Measurements from ENCODE around the gene VWF.

GRCh38 chr12:6112004-6112403 lies 12.5 kb downstream of the VWF start:
- TF ChIP-seq, protein P1, sequence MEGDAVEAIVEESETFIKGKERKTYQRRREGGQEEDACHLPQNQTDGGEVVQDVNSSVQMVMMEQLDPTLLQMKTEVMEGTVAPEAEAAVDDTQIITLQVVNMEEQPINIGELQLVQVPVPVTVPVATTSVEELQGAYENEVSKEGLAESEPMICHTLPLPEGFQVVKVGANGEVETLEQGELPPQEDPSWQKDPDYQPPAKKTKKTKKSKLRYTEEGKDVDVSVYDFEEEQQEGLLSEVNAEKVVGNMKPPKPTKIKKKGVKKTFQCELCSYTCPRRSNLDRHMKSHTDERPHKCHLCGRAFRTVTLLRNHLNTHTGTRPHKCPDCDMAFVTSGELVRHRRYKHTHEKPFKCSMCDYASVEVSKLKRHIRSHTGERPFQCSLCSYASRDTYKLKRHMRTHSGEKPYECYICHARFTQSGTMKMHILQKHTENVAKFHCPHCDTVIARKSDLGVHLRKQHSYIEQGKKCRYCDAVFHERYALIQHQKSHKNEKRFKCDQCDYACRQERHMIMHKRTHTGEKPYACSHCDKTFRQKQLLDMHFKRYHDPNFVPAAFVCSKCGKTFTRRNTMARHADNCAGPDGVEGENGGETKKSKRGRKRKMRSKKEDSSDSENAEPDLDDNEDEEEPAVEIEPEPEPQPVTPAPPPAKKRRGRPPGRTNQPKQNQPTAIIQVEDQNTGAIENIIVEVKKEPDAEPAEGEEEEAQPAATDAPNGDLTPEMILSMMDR (IDR thresholded peaks at IDR 0.05; ENCODE audit: low read depth, low read length), result no peak
- TF ChIP-seq EZH2phosphoT487 (IDR thresholded peaks at IDR 0.05; ENCODE audit: low read depth), result no peak
